NK-92 (cell line): ENCODE measurements around the gene COA8.
"Not testable (repeated sequence)": the region's sequence is repeated elsewhere in the genome, so short reads cannot be mapped to it uniquely, and the experiment has no call there.

Source experiments
- DNase-seq: peaks from one replicate; lab custom pipeline; 2025; ENCODE audit not compliant: unreplicated experiment; lab: John Stamatoyannopoulos, UW

Gene COA8

DNA sequence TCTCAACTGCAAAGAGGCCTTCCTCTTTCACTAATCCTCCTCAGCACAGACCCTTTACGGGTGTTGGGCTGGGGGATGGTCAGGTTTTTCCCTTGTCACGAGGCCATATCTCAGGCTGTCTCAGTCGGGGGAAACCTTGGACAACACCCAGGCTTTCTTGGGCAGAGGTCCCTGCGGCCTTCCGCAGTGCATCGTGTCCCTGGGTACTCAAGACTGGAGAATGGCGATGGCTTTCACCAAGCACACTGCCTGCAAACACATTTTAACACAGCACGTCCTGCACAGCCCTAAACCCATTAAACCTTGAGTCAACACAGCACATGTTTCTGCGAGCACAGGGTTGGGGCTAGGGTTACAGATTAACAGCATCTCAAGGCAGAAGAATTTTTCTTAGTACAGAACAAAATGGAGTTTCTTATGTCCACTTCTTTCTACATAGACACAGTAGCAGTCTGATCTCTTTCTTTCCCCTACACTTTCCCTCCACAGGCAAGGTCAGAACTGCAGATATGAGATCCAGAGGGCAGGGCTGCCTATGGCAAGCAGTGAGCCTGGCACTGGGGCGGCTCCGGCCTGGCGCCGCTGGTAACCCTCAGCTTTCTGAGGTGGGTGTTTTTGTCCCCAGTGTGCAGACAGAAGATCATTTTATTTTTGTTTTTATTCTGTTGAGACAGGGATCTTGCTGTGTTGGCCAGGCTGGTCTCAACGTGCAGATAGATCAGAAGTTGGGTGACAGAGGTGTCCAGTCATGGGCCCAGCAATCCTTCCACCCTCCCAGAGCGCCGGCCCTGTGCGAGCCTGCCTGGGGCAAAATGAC is 37.1 kb upstream of the COA8 start:
- DNase-seq: not testable (repeated sequence)

DNA sequence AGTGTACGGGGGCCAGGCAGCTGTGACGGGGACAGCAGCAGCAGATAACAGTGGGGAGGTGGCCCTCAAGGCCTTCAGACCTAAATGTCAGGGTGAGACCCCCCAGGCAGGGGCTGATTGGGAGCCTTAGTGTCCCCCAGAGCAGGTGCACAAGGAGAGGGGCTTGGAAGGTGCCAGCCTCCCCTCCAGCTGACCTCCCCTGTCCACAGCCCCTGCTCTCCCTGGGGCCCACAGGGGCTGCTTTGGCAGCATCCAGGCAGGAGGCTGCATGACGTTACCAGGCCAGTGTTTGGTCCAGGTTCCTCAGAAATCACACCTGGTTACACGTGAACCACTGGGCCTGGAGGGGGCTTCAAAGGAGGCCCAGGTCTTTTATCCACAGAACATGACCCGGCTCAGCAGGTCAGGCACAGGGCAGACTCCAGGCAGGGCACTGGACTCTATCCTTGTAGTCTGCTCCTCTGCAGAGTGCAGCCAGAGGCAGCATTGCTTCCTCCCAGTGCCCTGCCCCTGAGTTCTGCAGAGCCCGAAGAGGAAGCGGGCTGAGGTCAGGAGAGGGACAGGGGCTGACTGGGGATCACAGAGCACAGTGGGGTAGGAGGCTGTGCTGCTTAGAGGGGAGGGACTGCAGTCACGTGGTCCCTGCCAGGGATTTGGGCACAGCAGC is 36.4 kb upstream of the COA8 start:
- no peak for DNase-seq

DNA sequence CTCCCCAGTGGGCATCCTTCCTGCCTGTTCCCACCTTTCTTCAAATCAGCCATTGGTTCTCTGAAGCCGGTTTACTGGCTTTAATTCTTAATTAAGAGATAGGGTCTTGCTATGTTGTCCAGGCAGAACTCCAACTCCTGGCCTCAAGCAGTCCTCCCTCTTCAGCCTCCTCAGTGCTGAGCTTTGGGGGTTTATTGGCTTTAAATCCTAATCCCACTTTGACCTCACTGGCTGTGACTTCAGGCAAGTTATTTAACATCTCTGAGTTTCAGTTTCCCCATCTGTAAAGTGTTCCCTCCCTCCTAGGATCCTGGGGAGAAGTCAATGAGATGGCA is 35.9 kb upstream of the COA8 start:
- no peak for DNase-seq

DNA sequence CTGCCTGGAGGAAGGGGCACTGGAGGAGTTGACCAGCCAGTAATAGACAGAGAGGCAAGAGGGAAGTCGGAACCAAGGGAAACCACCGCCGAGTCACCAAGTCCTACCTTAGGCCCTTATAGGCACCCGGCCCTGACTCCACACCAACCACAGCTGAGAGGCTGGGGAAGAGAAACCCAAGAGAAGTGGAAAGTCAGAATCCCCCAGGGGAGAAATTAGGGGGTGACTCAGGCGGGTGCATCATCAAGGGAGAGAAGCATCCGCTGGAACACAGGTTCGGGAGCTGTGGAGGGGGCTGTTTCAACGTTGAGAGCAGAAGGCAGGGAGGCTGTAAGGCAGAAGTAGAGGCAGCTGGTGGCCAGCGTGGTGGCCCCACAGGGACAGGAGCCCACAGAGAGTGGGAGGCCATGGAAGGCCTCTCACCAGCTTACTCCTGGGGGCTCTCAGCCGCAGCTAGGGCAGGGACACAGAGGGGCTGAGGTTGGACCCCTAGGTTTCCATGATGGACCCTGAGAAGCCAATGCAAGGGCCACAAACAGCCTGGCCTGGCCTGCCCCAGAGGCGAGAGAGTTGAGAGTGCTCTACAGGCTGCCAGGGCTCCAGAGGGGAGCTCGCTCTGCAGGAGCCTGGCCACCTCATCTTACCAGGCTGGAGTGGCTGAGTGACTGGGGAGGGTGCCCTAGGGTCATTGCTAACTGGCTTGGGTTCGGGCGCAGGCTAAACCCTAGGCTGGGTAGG is 35.2 kb upstream of the COA8 start:
- no peak for DNase-seq

DNA sequence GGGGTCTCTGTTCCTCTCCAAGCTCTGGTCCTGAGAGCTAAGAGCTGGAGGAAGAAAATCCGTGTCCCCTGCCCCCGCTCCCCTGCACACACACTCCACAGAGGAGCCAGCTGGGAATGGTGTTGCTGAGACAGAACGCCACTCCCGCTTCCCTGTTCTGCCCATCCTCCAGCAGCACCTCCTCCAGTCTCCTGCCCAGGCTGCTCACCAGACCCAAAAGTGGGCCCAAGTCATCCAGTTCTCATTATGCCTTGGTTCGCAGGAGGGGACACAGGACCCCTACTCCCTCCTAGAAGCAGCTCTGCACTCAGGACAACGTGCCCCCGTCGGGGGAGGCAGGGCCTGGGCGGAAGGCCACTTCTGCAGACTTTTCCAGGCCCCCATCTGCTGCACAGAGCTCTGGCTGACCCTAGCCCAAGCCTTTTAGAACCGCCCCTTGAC is 34.6 kb upstream of the COA8 start:
- DNase-seq: no peak

DNA sequence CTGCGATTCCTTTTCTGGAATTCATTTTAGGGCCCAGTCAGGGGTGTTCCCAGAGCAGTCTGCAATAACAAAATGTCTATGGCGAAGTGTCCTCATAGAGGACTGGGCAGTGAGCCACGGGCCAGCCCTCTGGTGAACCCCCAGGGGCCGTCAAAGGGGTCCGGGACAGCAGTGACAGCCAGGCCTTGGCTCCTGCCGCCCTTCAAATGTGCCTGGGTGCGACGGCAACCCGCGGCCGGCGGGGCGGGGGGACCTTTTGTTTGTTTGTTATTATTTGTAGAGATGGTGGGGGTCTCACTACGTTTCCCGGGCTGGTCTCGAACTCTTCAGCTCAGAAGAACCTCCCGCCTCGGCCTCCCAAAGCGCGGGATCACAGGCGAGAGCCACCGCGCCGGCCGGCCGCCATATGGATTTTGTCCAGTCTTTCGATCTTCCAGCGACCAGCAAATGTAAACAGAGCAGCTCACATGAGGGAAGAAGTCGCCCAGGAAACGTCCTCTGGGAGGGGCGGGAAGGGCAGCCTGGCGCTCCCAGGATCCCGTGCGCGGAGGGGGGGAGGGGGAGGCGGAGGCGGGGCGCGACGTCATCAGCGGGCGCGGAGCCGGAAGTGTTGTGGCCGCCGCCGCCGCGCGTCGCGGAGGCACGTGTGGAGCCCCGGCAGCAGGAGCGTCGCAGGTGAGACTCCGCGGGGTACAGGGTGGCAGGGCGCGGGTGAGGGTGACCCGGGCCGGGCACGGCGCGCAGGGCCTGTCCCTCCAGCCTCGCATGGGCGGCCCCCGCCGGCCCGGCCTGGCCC is 34.0 kb upstream of the COA8 start, which contains the start of gene TRMT61A:
TSS of gene TRMT61A (plus strand) at position 610 of the 796 bp plus-strand sequence. CDS start 783 bp downstream, outside the sequence.
- no peak for DNase-seq

DNA sequence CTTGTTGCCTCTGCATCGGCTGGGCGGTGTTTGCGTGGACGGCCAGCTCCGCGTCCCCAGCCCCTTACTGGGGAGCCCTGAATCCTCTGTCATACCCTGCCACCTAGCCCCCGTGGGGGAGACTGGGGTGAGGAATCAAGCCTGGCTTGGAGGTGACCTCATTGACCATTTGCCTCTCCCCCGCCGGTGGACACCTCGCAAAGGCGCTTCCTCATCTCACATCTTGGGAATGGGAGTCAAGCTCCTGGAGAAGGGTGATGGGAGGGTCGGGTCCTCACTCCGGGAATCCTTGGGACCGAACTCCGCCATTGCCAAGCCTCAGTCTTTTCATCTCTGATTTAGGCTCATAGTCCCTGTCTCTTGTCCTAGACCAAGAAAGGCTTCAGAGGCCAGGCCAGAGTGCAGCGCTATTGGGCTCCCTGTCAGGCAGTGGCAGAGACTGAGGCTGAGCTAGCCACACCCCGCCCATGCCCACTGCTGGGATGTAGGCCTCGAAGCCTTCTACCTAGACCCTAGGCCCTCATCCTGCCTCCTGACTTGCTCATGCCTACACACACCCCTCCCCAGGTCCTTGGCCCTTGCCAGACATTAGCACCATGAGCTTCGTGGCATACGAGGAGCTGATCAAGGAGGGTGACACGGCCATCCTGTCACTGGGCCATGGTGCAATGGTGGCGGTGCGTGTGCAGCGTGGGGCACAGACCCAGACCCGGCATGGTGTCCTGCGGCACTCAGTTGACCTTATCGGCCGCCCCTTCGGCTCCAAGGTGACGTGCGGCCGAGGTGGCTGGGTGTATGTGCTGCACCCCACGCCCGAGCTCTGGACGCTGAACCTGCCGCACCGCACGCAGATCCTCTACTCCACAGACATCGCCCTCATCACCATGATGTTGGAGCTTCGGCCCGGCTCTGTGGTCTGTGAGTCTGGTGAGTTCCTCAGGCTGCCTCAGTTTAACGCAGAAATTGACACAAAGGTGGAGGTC is 33.1 kb upstream of the COA8 start:
- DNase-seq: no peak

DNA sequence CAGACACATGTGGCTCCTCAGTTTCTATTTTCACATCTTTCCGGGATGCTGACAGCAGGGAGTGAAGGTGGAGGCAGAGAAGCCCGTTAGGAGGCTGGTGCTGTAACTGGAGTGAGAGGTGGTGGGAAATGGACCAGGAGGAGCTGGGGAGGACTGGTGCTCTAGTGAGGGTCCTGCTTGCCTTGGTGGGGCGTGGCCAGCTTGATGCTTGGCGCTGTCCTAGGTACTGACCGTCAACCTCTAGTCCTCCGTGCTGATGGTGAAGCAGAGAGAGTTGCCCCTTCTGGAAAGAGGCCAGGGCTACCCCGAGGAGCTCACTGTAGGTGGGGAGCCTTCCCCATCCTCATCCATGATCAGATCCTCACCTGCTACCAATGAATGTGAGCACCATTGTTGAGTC is 32.4 kb upstream of the COA8 start:
- DNase-seq: no peak

DNA sequence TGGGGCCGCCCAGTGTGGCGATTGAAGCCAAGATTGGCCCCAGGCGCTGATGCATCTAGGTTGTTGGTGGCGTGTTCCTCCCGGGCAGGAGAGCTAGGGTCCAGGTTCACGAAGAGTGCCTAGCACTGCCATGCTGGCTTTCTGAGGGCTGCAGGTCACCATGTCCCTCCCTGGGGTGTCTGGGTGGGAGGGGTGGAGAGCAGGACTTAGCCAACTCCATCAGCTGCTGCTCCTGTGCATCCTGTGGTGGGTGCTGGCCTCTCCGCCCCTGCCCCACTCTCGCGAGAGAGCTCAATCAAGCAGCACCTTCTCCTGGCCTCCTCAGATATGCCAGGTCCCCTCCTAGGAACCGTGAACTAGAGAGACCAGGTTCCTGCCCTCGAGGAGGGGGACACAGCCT is 31.9 kb upstream of the COA8 start:
- no peak for DNase-seq

DNA sequence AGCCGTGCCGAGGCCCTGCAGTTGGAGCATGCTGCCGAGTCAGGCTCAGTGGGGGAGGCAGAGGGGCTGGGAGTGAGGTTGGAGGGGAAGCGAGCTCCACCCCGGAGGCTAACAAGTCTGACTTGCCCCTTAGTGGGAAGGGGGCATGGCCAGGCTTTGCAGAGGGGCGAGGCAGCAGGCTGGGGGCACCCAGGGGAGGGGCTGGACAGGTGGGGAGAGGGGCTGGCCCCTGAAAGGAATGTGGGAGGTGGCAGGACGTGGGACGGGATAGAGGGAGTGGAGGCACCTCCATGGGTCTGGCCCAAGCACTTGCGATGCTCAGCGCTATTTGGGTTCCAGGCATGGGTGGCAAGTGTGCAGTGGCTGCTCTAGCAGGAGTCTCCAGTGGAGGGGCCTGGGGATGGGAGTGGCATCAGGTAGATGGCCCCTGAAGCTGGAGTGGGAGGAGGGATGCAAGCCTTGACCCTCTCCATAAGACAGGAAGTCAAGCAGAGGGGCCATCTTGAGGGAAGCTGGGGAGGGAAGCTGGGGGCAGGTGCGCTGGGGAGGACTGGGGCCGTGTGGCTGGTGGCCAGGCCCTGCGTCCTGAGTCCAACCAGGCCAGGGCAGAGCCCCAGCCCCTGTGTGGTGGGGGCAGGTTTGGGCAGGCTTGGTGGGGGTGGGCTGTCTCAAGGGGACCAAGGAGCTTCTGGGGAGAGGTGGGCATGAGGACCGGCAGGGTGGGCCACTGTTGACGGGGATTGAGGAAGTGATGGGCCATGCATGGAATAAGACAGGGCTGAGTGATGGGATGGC is 31.1 kb upstream of the COA8 start:
- no peak for DNase-seq

DNA sequence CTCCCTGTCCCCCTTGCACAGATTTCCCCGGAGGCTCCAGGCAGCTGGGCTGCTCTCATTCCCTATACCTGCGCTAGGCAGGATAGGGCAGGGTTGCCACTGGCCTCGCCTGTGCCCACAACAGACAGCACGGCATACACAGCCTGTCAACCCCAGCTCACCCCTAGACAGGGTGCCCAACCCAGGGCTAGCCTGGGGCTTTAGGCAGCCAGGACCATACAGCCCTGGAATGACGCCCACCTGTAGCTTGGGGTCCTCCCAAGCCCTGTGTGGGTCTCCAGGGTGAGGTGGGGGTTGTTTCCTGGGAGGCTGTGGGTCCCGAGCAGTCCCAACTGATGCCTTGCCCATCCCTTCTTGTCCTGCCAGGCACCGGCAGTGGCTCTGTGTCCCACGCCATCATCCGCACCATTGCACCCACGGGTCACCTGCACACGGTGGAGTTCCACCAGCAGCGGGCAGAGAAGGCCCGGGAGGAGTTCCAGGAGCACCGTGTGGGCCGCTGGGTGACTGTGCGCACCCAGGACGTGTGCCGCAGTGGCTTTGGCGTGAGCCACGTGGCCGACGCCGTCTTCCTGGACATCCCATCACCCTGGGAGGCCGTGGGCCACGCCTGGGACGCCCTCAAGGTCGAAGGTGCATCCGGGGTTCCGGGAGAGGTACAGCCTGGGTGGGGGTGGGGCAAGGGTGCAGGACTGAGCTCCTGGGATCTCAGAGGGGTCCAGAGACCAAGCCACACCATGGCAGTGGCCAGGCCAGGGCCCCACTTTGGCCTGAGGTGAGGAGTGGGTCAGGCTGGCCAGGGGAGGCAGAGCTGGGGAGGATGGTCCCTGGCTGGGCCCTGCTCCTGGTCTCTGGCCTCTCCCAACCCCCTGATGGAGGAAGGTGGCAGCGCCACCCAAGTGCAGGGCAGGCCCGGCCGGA is 30.3 kb upstream of the COA8 start:
- DNase-seq: no peak

DNA sequence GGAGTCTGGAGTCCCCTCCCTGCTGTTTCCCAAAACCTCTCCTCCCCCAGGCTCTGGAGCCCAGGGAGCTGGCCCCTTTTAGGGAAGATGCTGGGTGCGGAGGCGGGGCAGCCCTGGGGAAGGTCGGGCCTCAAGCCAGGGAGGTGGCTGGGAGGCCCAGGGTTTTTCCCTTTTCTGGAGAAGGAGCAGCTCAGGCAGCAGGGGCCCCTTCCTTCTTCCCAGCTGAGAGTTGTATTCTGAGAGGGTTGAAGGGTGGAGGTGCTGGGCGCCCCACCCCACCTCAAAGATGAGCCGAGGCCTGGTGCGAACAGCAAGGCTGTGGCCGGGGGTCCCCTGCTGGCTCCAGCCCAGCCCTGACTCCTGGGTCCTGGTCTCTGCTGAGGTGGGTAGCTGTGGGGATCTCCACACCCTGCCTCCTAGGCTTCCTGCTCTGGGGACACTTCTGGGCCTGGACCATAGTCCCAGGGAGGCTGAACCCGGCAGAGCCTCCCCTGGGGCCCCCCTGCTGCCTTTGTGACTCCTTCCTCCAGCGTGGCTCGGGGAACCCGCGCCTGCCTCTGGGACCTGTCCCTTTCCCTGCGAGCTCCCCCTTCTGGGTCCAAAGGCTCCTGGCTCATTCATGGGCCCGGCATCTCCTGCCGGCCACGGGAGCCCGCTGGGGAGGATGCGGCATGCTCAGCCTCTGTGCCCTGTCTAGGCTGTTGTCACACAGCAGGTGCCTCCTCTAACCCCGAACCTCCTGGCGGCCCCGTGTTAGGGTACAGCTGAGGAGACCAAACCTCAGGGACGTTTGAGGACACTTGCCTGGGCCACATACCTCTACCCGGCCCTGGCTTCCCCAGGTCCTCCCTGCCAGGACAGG is 29.4 kb upstream of the COA8 start:
- DNase-seq: no peak

DNA sequence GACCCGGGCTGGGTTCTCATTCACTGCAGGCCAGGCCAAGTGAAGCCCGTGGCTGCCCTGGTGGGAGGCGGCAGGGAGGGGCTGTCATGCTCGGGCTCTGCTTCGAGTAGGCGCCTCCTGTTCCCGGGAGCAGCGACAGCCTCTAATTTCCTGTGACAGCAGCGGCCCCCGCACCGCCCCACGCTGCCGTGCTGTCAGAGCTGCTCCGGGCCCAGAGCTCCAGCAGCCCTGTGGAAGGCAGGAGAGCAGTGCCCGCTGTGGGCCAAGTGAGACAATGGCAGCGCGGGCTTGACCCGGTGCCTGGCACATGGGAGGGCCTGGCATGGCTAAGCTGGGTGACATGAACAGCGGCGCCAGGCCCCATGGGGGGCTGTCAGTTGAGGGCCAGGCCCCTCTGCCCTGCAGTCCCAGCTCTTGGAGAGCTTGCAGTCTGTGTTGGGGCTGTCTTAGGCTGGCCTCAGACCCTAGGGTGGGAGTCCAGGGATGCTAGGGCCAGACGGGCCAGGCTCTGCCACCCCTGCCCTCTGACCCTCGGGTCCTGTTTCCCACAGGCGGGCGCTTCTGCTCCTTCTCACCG is 28.7 kb upstream of the COA8 start:
- DNase-seq: no peak

DNA sequence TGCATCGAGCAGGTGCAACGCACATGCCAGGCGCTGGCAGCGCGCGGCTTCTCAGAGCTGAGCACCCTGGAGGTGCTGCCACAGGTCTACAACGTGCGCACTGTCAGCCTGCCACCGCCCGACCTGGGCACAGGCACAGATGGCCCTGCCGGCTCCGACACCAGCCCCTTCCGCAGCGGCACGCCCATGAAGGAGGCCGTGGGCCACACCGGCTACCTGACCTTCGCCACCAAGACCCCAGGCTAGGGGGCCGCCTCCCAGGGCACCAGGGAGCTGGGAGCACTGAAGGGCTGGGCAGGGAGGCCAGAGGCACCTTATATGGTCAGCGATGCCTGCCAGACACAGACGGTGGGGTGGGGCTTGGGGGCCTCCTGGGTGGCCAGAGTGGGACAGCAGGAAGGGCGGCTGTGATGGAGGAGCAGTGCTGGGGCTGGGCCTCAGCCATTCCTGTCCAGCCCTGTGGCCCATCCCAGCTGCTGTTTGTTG is 28.1 kb upstream of the COA8 start:
- DNase-seq: no peak

DNA sequence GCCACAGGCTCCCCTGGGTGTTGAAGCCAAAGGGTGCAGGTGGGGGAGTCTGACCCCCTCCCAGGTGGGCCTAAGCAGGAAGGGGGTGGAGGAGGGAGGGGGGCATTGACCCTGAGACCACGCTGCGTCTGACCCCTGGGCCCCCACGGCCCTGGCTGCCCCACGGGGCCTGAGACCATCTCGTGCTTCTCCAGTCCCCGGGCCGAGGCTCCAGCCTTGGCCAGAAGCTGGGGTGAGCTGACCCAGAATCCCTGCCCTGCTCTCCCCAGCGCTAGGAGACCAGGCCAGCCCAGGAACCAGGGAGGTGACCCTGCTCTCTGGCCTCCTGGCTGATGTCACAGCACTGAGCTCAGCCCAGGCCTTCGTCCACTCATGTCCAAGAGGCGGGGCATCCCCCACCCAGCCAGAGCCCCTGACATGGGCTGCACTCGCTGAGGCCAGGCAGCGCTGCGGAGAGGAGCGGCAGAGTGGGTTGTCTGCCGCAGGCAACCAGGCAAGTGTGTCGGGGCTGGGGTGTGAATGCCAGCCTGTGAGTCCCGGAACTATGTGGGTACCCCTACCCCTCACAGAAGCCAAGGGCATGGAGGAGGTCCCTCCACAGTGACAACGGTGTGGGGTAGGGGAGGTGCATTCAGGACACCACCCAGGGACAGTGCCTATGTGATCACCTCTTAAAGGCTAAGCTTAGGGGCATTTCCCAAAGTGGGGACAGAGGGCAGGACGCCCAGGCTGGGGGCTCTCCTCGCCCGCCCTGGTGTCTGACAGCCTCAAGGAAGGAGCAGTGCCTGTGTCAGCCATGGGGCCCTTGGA is 27.5 kb upstream of the COA8 start:
- DNase-seq: no peak
